ENCODE results near the gene CDK5RAP1.

The CDK5RAP1 gene

DNA sequence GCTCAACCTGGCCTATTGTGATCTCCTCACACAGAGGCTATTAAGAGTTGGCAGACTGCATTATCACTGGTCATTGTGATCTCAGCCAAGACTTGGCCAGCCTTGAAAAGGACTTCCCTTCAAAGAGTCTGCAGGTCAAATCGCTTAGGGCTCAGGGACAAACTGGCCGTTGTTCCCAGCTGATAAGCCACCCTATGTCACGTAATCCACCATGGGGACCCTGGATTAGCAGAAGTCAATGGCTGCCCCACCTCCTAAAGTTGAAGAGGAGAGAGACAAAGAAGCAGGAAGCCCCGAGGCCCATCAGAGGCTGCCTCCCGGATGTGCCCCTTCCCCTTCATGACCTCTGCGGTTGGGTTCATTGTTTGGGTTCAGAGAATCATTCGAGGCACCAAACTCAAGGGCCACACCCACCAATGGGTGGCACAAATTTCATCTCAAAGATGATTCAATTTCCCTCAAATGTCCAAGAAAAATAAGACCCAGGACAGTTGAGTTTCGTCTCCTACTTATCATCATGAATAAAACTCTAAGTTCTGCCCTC is 61.7 kb downstream of the CDK5RAP1 start:
- no peak for TF ChIP-seq ZNF274 (IDR thresholded peaks at IDR 0.05; ENCODE audit: low read depth, low read length)
- no peak overlapping the region for H3K4me3 ChIP-seq (ENCODE audit: low read length)

DNA sequence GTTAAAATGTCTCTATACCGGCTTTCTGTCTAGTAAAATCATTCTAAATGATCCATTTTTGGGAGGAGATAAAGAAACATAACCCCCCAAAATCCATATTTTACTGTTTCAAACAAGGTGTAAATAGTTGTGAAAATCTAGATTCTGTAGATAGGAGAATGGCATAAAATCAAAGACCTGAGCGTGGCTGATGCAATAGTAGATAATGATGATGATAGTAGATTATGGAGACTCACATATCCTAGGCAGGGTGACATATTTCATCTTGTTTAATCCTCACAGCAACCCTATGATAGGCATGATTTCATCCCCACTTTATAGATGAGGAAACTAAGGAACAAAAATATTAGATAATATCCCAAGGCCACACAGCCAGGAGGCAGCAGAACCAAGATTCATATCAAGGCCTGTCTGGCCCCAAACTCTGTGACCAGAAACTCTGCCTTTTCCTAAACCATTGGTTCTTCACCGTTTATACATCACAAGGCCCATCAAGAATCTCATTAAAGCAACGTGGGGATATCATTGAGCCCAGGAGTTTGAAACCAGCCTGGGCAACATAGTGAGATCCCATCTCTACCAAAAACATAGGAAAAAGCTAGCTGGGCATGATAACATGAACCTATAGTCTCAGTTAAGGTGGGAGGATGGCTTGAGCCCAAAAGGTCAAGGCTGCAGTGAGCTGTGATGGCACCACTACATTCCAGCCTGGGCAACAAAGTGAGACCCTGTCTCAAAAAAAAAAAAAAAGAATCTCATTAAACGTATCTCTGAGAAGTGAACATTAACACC is 62.7 kb downstream of the CDK5RAP1 start:
- H3K4me3 ChIP-seq (ENCODE audit: low read length) = no peak overlapping the region
- TF ChIP-seq ZNF274 (IDR thresholded peaks at IDR 0.05; ENCODE audit: low read depth, low read length) = no peak

DNA sequence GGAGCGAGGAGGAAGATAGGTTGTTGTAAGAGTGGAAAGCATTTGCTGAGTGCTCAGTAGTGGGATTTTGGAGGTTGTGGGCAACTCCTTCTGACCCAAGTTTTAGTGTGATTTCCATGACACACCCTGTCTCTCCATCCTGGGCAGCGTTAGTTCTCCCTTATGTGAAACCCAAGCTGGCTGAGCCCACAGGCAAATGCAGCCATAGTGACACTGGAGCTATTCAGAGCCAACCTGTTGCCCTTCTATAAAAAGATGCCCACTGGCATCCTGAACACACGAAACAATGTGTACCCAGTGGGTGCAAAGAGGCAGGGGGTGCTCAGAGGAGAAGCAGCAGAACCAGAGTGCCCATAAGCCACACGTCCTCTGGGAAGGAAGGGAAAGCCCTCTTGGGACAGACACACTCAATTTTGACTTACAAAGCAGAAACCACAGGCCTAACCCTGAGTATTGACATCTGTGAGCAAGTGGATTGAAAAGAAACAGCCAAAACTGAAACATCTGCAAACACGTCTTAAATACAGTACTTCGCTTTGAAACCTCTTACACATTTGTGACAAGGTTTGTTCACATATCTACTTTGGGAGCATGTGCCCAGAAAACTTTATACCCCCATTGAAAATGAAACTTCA is 63.7 kb downstream of the CDK5RAP1 start:
- TF ChIP-seq ZNF274 (IDR thresholded peaks at IDR 0.05; ENCODE audit: low read depth, low read length) = no peak
- H3K4me3 ChIP-seq (ENCODE audit: low read length) = no peak overlapping the region

GRCh38 chr20:33337119-33337518 is 64.2 kb downstream of the CDK5RAP1 start:
- H3K4me3 ChIP-seq (ENCODE audit: low read length) = no peak overlapping the region
- no peak for TF ChIP-seq ZNF274 (IDR thresholded peaks at IDR 0.05; ENCODE audit: low read depth, low read length)

DNA sequence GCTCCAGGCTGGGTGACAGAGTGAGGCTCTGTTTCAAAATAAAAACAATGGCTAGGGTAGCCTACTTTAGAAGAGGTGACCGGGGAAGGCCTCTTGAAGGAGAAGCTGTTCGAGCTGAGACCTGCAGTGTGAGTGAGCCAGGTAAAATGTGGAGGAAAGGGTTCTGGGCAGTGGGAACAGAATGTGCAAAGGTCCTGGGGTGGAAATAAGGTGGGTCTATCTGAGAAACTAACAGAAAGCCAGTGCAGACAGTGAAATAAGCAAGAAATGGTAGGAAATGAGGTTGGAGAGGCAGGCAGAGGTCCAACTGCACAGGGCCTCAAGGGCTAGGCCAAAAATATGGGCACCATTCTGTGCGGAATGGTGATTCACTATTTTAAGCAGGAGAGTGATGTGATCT is 64.9 kb downstream of the CDK5RAP1 start:
- no peak for TF ChIP-seq ZNF274 (IDR thresholded peaks at IDR 0.05; ENCODE audit: low read depth, low read length)

GRCh38 chr20:33334111-33334510 is 67.2 kb downstream of the CDK5RAP1 start:
- no peak for TF ChIP-seq ZNF274 (IDR thresholded peaks at IDR 0.05; ENCODE audit: low read depth, low read length)

More for the DNA sequence above, 64.9 kb downstream of the CDK5RAP1 start:
- H3K4me3 ChIP-seq (ENCODE audit: low read length) = no peak overlapping the region

GRCh38 chr20:33333616-33334015 is 67.7 kb downstream of the CDK5RAP1 start:
- no peak for TF ChIP-seq ZNF274 (IDR thresholded peaks at IDR 0.05; ENCODE audit: low read depth, low read length)
- no peak overlapping the region for H3K4me3 ChIP-seq (ENCODE audit: low read length)

More at GRCh38 chr20:33334111-33334510, 67.2 kb downstream of the CDK5RAP1 start:
- no peak overlapping the region for H3K4me3 ChIP-seq (ENCODE audit: low read length)

- TF ChIP-seq ZNF274 (IDR thresholded peaks at IDR 0.05; ENCODE audit: low read depth, low read length) = no peak
Observed at GRCh38 chr20:33332905-33333456, 68.3 kb downstream of the CDK5RAP1 start.

DNA sequence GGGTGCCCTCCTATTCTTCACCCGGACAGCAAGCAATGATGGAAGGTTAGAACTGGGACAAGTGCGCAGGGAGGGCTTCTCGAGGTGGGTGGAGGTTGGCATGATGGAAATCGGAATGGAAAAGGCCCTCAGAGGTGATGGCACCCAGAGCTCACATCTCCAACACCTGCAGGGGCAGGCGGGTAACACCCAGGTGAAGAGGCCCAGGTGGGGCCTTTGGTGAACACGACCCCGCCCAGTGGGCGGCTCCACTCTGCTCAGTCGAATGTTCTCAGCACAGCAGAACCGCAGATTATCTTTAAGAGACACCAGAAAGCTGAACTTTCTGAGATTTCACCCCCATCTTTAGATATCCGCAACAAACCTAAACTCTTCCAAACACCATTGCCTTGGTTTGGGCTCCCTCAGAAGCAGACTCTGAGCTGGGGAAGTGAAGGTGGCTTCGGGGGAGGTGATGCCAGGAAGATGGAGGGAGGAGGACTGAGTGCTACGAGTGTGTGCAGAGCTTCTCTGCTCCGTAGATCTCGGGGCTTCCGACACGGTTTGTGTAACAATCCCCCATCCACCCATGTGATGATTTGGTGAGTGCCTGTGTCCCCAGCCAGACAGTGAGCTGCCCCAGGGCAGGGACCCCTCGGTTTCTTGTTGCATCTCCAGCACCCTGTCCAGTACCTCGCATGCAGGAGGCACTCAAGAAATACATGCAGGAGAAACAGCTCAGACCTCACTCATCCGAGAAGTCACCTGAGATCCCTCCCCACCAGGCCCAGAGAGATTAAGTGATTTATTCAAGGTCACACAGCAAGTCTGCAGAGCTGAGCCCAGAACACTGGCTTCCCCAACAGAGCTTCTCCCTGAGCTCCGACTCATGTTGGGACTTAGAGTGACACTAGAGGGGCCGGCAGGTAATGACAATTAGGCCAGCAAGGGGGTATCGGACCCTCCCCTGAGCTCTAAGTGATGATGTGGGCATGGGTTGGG is 72.9 kb downstream of the CDK5RAP1 start:
- H3K4me3 ChIP-seq (ENCODE audit: low read length) = no peak overlapping the region
- no peak for TF ChIP-seq ZNF274 (IDR thresholded peaks at IDR 0.05; ENCODE audit: low read depth, low read length)

More at GRCh38 chr20:33332905-33333456, 68.3 kb downstream of the CDK5RAP1 start:
- no peak overlapping the region for H3K4me3 ChIP-seq (ENCODE audit: low read length)

DNA sequence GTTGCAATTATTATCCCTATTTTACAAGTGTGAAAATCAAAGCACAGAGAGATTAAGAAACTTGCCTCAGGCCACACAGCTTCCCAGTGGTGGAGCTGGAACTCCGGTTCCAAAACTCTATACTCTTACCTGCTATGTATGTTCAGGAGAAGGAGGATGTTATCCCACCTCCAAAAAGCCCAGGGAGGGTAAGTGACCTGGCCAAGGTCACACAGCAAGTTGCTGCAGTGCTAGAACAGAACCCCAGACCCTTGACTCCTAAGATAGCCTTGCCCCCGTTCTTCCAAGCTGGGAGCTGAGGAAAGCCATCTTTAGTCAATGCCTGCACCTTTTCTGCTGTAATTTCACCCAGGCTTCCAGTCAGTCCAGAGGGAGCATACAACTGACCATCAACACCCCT is 76.0 kb downstream of the CDK5RAP1 start:
- TF ChIP-seq ZNF274 (IDR thresholded peaks at IDR 0.05; ENCODE audit: low read depth, low read length) = no peak
- no peak overlapping the region for H3K4me3 ChIP-seq (ENCODE audit: low read length)

DNA sequence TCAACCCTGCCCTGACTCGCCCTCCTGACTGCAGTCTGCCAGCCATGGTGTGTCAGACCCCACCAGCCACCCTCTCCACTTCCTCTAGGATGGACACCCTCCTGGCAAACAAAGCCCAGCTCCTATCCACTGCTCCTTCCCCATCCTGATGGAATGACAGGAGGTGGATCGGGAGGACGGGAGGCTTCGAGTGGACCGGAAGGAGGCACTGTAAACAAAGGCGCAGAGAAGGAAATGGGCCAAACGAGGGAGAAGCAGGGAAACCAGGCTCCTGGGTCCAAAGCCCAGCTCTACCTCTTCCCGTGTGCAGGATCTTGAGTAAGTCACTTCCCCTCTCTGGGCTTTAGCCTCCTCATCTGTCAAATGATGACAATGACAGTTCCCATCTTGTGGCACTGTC is 78.1 kb downstream of the CDK5RAP1 start:
- no peak for TF ChIP-seq ZNF274 (IDR thresholded peaks at IDR 0.05; ENCODE audit: low read depth, low read length)
- no peak overlapping the region for H3K4me3 ChIP-seq (ENCODE audit: low read length)

DNA sequence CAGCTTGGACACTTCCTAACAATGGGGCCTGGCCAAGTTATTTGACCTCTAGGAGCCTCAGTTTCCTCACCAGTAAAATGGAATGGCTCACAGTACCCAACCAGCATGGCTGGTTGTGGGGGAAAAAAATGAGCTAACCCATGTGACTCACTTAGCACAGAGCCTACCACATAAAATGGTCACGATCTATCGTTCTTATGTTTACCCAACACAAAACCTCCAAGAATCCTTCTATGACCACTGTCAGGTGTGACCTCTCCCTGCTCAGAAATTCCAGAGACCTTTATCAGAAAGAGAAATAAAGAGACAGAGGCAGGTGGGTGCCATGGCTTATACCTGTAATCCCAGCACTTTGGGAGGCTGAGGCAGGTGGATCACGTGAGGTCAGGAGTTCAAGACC is 78.9 kb downstream of the CDK5RAP1 start:
- TF ChIP-seq ZNF274 (IDR thresholded peaks at IDR 0.05; ENCODE audit: low read depth, low read length) = no peak

DNA sequence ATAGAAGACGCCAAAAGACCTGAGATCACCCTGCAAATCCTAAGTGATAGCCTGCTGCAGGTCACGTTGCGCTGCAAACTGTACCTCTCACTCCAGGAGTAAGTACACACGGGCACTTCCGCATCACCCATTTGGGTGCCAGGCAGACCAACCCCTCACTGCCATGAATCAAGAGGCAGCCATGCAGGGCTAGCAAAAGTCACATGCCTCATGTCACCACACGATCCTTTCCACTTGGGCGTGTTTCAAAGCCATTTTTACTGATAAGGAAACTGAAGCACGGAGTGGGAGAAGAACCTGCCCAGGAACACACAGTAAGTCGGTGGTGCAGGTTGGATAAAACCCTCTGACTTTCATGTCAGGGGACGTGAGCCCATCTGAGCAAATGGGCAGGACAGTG is 81.3 kb downstream of the CDK5RAP1 start:
- TF ChIP-seq ZNF274 (IDR thresholded peaks at IDR 0.05; ENCODE audit: low read depth, low read length) = no peak
- no peak overlapping the region for H3K4me3 ChIP-seq (ENCODE audit: low read length)

More for the DNA sequence above, 78.9 kb downstream of the CDK5RAP1 start:
- no peak overlapping the region for H3K4me3 ChIP-seq (ENCODE audit: low read length)

GRCh38 chr20:33318096-33318429 is 83.3 kb downstream of the CDK5RAP1 start:
- no peak for TF ChIP-seq ZNF274 (IDR thresholded peaks at IDR 0.05; ENCODE audit: low read depth, low read length)
- H3K4me3 ChIP-seq (ENCODE audit: low read length) = no peak overlapping the region
